T follicular helper cell (primary cell): ENCODE results near the gene RPH3AL.
"Not testable (repeated sequence)": the region's sequence is repeated elsewhere in the genome, so short reads cannot be mapped to it uniquely, and the experiment has no call there.

Experiments used
- DNase-seq: peaks from one replicate; pipeline ENCODE4 v3.0.0-alpha.2; 2020; ENCODE audit warnings: low read depth

RPH3AL gene

GRCh38 chr17:180381-181244 is 172.0 kb downstream of the RPH3AL start:
- DNase-seq, result no peak

GRCh38 chr17:179781-180380 is 172.7 kb downstream of the RPH3AL start:
- no peak for DNase-seq

- DNase-seq, result no peak
These were observed 173.6 kb downstream of the RPH3AL start for GRCh38 chr17:179066-179432.

DNA sequence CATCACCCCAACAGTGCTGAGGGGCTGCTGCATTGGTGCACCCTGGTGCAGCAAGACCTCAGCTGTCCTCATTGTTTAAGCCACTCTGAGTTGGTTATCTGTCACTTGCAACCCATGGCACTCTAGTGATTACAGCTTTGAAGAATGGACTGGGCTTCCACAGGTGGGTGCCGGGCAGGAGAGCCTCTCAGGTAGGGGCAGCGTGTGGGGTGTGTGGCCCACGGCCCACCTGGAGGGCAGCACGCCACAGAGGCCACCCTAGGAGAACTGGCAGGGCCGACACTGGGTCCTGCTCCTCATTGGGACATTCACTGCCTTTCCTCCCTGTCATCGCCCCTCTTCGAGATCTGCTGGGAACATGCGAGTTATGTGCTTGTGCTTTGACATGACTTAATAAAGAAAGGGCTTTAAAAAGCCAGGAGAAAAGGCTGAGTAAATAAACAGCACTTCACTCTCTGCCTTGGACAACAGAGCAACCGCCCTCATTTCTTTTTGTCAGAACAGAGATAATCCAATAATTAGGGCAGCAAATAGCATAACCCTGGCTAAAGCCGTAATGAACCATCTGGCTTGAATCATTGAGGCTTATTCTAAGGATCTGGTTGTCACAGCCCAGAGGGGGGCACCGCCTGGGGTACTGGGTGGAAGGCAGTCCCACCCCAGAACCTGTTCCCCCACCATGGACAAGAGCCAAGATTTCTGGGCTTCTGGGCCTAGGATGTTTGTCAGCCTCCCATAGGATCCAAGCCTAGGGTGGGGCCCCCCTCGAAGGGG is 174.1 kb downstream of the RPH3AL start:
- DNase-seq, result no peak

DNA sequence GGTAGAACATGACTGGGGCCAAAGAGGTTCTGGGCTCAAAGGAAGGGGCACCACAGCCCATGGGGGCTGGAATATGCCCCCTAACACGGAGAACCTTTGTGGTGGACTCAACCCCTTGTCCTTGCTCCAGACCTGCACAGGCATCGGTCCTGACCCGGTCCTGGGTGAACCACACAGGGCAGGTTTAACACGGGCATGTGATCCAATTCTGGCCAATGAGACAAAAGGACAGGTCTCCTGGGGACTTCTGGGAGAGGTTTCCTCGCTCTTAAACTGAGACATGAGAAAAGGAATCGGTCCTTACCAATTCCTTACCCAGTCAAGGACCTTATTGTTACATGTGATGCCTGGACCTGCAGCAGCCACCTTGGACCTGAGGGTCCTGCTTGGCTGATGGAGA is 174.8 kb downstream of the RPH3AL start:
- no peak for DNase-seq

GRCh38 chr17:177155-177554 is 175.5 kb downstream of the RPH3AL start:
- no peak for DNase-seq

DNA sequence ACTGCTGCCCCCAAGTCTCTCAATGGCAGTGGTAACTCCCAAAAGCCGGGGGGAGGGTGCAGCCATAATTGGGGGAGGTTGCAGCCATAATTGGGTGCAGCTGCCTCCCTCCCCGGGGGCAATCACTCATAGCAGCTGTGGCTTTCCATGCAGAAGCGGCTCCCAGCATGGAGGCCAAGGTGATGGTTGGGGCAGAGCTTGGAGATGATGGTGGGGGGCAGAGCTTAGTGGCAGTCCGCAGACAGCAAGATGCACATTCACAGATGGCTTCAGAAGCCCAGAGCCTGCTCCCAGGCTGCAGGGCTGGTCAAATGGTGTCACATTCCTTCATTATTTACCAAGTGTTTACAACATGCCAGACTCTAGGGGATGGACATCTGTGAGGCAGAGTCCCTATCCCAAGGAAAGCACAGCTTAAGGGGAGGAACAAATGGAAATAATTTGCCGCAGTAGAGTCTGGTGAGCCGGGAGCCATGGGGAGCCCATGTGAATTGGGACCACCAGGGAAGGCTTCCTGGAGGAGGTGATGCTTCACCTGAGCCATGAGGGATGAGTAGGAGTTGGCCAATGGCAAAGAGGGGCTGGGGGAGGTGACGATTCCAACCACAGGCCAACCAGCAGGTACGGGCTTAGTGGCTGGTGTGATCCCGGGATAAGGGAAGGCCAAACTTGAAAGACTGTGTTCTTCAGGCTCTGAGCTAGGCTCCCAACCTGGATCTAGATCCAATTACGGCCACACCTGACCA is 179.3 kb downstream of the RPH3AL start:
- no peak for DNase-seq

GRCh38 chr17:172401-172800 is 180.2 kb downstream of the RPH3AL start:
- no peak for DNase-seq

DNA sequence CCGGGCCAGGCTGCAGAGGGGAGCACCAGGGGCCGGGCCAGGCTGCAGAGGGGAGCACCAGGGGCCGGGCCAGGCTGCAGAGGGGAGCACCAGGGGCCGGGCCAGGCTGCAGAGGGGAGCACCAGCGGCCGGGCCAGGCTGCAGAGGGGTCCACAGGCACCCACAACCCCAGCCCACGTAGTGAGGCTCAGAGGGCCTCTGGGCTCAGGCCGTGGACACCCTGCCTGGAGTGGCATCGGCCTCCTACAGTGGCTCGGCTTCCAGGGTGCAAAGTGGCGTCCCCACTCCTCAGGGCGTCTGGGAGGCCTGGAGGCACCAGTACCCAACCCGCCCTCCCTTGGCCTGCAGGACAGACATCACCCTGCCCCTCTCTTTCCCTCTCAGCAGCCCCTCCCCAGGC is 180.7 kb downstream of the RPH3AL start:
- DNase-seq, result no peak

DNA sequence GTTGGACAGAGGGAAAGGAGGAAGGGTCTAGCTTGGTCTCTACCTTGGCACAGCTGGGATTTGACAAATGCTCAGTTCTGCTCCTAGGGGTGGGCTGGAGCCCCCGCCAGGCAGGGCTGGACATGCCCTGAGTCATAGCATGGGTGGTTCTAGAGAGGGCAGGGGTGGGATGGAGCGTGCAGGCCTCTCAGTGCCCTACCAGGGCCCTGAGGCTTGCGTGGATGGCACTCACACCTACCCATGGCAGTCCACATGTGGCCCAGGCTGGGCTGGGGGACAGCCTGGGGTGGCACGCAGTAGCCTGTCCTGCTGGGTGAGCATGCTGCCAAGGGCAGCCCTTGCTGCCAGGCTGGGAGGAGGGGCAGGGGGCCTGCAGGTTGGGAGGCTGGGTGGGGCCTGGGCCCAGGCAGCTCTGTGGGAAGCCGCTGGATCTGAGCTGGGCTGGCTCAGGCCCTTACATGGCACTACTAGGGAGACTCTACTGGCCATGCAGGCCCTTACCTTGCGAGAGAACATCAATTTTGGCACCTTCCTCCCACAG is 182.4 kb downstream of the RPH3AL start:
- DNase-seq, result no peak

- DNase-seq, result not testable (repeated sequence)
These were observed 184.0 kb downstream of the RPH3AL start for GRCh38 chr17:168614-169013.

DNA sequence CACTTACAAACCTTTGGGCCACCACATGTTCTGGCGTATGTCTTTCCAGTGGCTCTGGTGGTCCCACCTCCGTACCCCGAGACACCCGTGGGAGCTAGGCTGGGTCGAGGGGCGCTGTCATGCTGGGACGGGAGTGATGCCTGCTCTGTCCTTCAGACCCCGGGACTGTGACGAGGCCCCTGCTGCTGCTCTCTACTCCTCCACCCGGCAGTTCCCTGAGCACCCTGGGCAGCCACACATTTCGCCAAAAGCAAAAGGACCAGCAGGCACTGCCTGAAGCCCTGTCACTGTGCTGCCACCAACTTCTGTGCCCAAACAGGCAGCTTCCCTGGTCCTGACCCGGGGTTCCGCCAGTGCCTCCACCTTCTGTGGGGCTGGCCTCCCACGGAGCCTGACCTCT is 186.7 kb downstream of the RPH3AL start:
- DNase-seq, result no peak

GRCh38 chr17:164303-165235 is 188.0 kb downstream of the RPH3AL start:
- DNase-seq, result no peak

DNA sequence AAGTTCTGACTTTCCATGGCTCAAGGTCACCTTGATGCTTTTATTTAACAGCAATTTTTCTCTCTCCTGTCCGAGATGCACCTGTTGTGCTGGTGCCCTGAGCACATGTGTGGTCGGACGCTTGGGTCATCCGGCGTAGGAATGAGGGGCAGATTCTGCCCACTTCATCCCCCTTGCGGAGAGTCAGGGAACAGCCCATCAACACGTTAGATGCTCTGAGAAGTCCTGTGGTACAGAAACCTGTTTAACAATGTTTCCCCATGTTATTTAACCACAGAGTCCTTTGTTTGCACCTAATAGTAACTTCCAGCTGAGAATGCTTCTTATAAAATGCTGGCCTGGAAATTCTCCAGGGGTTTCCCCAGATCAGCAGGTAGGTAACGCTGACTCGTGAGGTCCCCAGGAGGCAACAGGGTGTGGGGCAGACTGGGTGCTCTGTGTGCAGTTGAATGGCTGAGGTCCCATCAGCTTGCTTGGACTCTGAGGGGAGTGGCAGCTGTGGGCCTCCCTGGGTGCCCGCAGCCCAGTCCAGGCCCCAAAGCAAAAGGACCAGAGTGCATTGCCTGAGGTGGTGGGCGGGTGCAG is 189.0 kb downstream of the RPH3AL start:
- DNase-seq, result no peak

DNA sequence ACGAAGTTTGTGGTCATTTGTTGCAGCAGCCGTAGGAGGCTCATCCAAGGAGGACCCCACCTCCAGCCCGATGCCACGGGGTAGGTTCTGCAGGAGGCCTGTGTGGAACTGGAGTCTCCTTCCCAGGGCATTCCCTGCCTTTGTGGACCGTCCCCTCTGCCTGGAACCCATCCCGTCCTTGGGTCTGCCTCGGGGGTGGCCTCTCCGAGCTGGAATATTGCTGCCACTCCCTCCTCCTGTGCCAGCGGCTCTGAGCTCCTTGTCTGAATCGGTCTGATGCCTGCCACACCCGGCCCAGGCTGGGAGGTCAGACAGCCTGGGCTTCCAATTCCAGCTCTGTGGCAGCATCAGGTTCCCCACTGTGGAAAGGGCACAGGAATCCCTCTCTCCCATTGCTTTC is 189.9 kb downstream of the RPH3AL start:
- DNase-seq, result no peak
